Suprapubic skin (tissue), 4 donors: Measurements from ENCODE around the gene ST3GAL3.

Experiments used
- CTCF ChIP-seq, 2 donors: fragments of 200-600 bp in 1 of 2; fragments of 450-650 bp in 1 of 2; sonication (generic) in 1 of 2; IDR thresholded peaks; one replicate each; pipeline ENCODE4 v1.5.1; 2016 to 2019; ENCODE audit warnings: antibody characterized with exemption in 2 of 2, mild to moderate bottlenecking in 1 of 2, moderate library complexity in 1 of 2
- EP300 ChIP-seq: sonication (generic); formaldehyde crosslinking; IDR thresholded peaks from one replicate; pipeline ENCODE4 v1.6.1; 2017; ENCODE audit warnings: antibody characterized with exemption
- POLR2A ChIP-seq, 2 donors: fragments of 450-650 bp; IDR thresholded peaks; one replicate each; pipeline ENCODE4 v1.6.1; 2017; ENCODE audit warnings: antibody characterized with exemption in 2 of 2, mild to moderate bottlenecking in 2 of 2, moderate library complexity in 2 of 2
- POLR2AphosphoS5 ChIP-seq, 3 donors: sonication (generic); formaldehyde crosslinking; IDR thresholded peaks; one replicate each; pipeline ENCODE4 v1.6.1; 2017; ENCODE audit warnings: antibody characterized with exemption in 3 of 3

- no peak for TF ChIP-seq CTCF (IDR thresholded peaks at IDR 0.05)
- no peak for TF ChIP-seq POLR2A (IDR thresholded peaks at IDR 0.05)
- no peak for TF ChIP-seq POLR2AphosphoS5 (IDR thresholded peaks at IDR 0.05)
- TF ChIP-seq EP300 = no peak
Measured at GRCh38 chr1:43904660-43905551, 197.6 kb downstream of the ST3GAL3 start.
